SK-N-SH (cell line): Measurements from ENCODE around the gene SORL1. TPM values are rescaled to one million over a fixed set of nuclear protein-coding genes. Genes with fewer than 3 reads are reported as not detected.
A peak's percentile ranks its signal among the peaks of the same experiment; 100 is the strongest.

ENCODE experiments used
- CTCF ChIA-PET: fragments of 300-600, 350-600 bp; formaldehyde crosslinking; extraction: SDS; loops from one replicate; lab custom pipeline; 2021; lab: Yijun Ruan, JAX
- POLR2A ChIA-PET: fragments of 350-600 bp; sonication (Branson Sonifier 250); formaldehyde crosslinking; extraction: SDS; loops from one replicate; lab custom pipeline; 2020; ENCODE audit warnings: antibody characterized with exemption, inconsistent platforms; lab: Yijun Ruan, JAX
- DNase-seq: peaks from one replicate; pipeline ENCODE4 v3.0.0; 2012
- H2AFZ ChIP-seq: fragments of 200-600 bp; sonication (generic); 2 replicates; pipeline ENCODE4 v1.8.1; 2016; ENCODE audit warnings: antibody characterized with exemption, mild to moderate bottlenecking, low read depth
- H3F3A ChIP-seq: fragments of 200-600 bp; sonication (generic); replicated peaks from 2 replicates; pipeline ENCODE3; 2016; ENCODE audit warnings: antibody characterized with exemption, mild to moderate bottlenecking; ENCODE audit not compliant: insufficient read depth
- H3K27ac ChIP-seq, 2 experiments: fragments of 200-500 bp in 1 of 2; fragments of 200-600 bp in 1 of 2; sonication (Bioruptor generic) in 1 of 2; sonication (generic), shearing (Covaris generic) in 1 of 2; 2 replicates each; pipeline versions ENCODE4 v1.5.1 to v1.6.1; 2014 to 2016; ENCODE audit warnings: low read depth in 2 of 2, inconsistent platforms in 1 of 2, low read length in 1 of 2, mild to moderate bottlenecking in 1 of 2, mixed read lengths in 1 of 2
- H3K27me3 ChIP-seq: fragments of 200-600 bp; sonication (generic), shearing (Covaris generic); 2 replicates; pipeline ENCODE4 v1.6.1; 2016; ENCODE audit warnings: mixed run types; ENCODE audit not compliant: insufficient read depth
- H3K36me3 ChIP-seq, 2 experiments: fragments of 200-500 bp in 1 of 2; fragments of 200-600 bp in 1 of 2; sonication (Bioruptor generic) in 1 of 2; sonication (generic) in 1 of 2; replicated peaks in 1 of 2; 2 replicates each; pipeline versions ENCODE3 to v1.5.1; 2014 to 2016; ENCODE audit warnings: low read length in 1 of 2, mild to moderate bottlenecking in 1 of 2; ENCODE audit not compliant: insufficient read depth in 2 of 2, control insufficient read depth in 1 of 2
- H3K4me1 ChIP-seq, 2 experiments: fragments of 200-500 bp in 1 of 2; fragments of 200-600 bp in 1 of 2; sonication (Bioruptor generic) in 1 of 2; sonication (generic), shearing (Covaris generic) in 1 of 2; 2 replicates each; pipeline versions ENCODE4 v1.5.1 to v1.6.1; 2014 to 2016; ENCODE audit warnings: low read depth in 1 of 2, low read length in 1 of 2, mixed run types in 1 of 2; ENCODE audit not compliant: insufficient read depth in 2 of 2, control insufficient read depth in 1 of 2
- H3K4me2 ChIP-seq: fragments of 200-600 bp; sonication (generic), shearing (Covaris generic); 2 replicates; pipeline ENCODE4 v1.6.1; 2017; ENCODE audit warnings: mixed run types
- H3K4me3 ChIP-seq, 2 experiments: fragments of 200-500 bp in 1 of 2; fragments of 200-600 bp in 1 of 2; sonication (Bioruptor generic) in 1 of 2; sonication (generic), shearing (Covaris generic) in 1 of 2; 2 replicates each; pipeline versions ENCODE4 v1.5.1 to v1.8.1; 2014 to 2016; ENCODE audit warnings: low read depth in 2 of 2, inconsistent platforms in 1 of 2, low read length in 1 of 2, mild to moderate bottlenecking in 1 of 2, mixed read lengths in 1 of 2, moderate library complexity in 1 of 2
- H3K79me2 ChIP-seq: fragments of 200-600 bp; sonication (generic); 2 replicates; pipeline ENCODE4 v1.8.1; 2017; ENCODE audit warnings: mild to moderate bottlenecking; ENCODE audit not compliant: insufficient read depth
- H3K9ac ChIP-seq: fragments of 200-600 bp; sonication (generic); 2 replicates; pipeline ENCODE4 v1.6.1; 2017; ENCODE audit warnings: mixed run types
- H3K9me2 ChIP-seq: fragments of 200-600 bp; sonication (generic); 2 replicates; pipeline ENCODE4 v1.6.1; 2017; ENCODE audit warnings: mixed run types
- H3K9me3 ChIP-seq: fragments of 200-600 bp; sonication (generic); 2 replicates; pipeline ENCODE4 v1.6.1; 2017; ENCODE audit warnings: mixed run types, mild to moderate bottlenecking, moderate library complexity
- H4K20me1 ChIP-seq: fragments of 200-600 bp; sonication (generic); 2 replicates; pipeline ENCODE4 v1.6.1; 2017; ENCODE audit warnings: mild to moderate bottlenecking, mixed run types; ENCODE audit not compliant: insufficient read depth
- EZH2phosphoT487 ChIP-seq: fragments of 200-600 bp; sonication (generic); IDR thresholded peaks from 2 replicates; pipeline ENCODE4 v1.6.1; 2017; ENCODE audit warnings: low read depth, mixed run types, mild to moderate bottlenecking, antibody characterized with exemption, moderate library complexity, borderline replicate concordance
- GABPA ChIP-seq: IDR thresholded peaks from 2 replicates; pipeline ENCODE4 v1.4.0; 2012; ENCODE audit warnings: low read depth, mild to moderate bottlenecking
- MAX ChIP-seq: IDR thresholded peaks from 2 replicates; pipeline ENCODE4 v1.4.0; 2012; ENCODE audit warnings: low read depth
- MEF2A ChIP-seq: IDR thresholded peaks from 2 replicates; pipeline ENCODE4 v1.4.0; 2012; ENCODE audit warnings: low read depth, borderline replicate concordance
- MXI1 ChIP-seq: IDR thresholded peaks from 2 replicates; pipeline ENCODE4 v1.6.1; 2012; ENCODE audit warnings: mild to moderate bottlenecking, low read depth, low read length, improper control_type of control experiment
- PBX3 ChIP-seq: IDR thresholded peaks from 2 replicates; pipeline ENCODE4; 2012
- POLR2AphosphoS5 ChIP-seq: IDR thresholded peaks from 2 replicates; pipeline ENCODE4 v1.6.1; 2012; ENCODE audit warnings: low read depth, low read length
- RAD21 ChIP-seq: IDR thresholded peaks from 2 replicates; pipeline ENCODE4 v1.6.1; 2012; ENCODE audit warnings: mild to moderate bottlenecking, low read length
- RCOR1 ChIP-seq: fragments of 150-350 bp; IDR thresholded peaks from 2 replicates; pipeline ENCODE4 v1.6.1; 2017; ENCODE audit warnings: antibody characterized with exemption, low read length
- RFX5 ChIP-seq: IDR thresholded peaks from 2 replicates; pipeline ENCODE4 v1.6.1; 2012; ENCODE audit warnings: mild to moderate bottlenecking, improper control_type of control experiment, low read length
- SIN3A ChIP-seq: IDR thresholded peaks from 2 replicates; pipeline ENCODE4 v1.6.1; 2012; ENCODE audit warnings: low read depth, mild to moderate bottlenecking, low read length, moderate library complexity, borderline replicate concordance
- SMC3 ChIP-seq: IDR thresholded peaks from 2 replicates; pipeline ENCODE4 v1.6.1; 2012; ENCODE audit warnings: low read depth, low read length, improper control_type of control experiment
- TAF1 ChIP-seq: IDR thresholded peaks from 2 replicates; pipeline ENCODE4 v1.6.1; 2012; ENCODE audit warnings: low read depth, mild to moderate bottlenecking, low read length, moderate library complexity, borderline replicate concordance
- TCF12 ChIP-seq: IDR thresholded peaks from 2 replicates; pipeline ENCODE4 v1.4.0; 2012
- TEAD4 ChIP-seq: IDR thresholded peaks from 2 replicates; pipeline ENCODE4 v1.4.0; 2012; ENCODE audit warnings: mild to moderate bottlenecking, borderline replicate concordance; ENCODE audit not compliant: insufficient read depth
- USF1 ChIP-seq: IDR thresholded peaks from 2 replicates; pipeline ENCODE4 v1.4.0; 2012; ENCODE audit warnings: low read depth, borderline replicate concordance
- ZBTB33 ChIP-seq: IDR thresholded peaks from 2 replicates; pipeline ENCODE4 v1.4.0; 2012; ENCODE audit warnings: low read depth, borderline replicate concordance
- WGBS: methylation state at CpG from one replicate; pipeline ENCODE4 v1.1.6; 2017; ENCODE audit warnings: low lambda C conversion rate; 5-methylcytosine and 5-hydroxymethylcytosine counted together
- polyA plus RNA-seq, 3 experiments: library from polyadenylated mRNA; depleted of rRNA; stranded (reverse); fragments of >200 nt; gene quantifications; 2 replicates each; pipeline ENCODE4 v1.2.3, GENCODE V29; 2012
- TF ChIP-seq, protein P1 (sequence below): fragments of 200-600 bp; sonication (generic); IDR thresholded peaks from 2 replicates; pipeline ENCODE4 v1.6.1; 2017; ENCODE audit warnings: antibody characterized with exemption, mild to moderate bottlenecking, moderate library complexity

SORL1 gene
- polyA plus RNA-seq, 1 of the 3 experiments (the other 2 are of a cell fraction), result 7.1 TPM

- H4K20me1 ChIP-seq, result no peaks in the 10 kb centered on the region
- H3K4me2 ChIP-seq, result no peak overlapping the region
- H3K4me3 ChIP-seq, result no peak overlapping the region
- no peaks in the 10 kb centered on the region for H3K36me3 ChIP-seq
- H3K27me3 ChIP-seq, result no peaks in the 10 kb centered on the region
- H2AFZ ChIP-seq, result no peak overlapping the region
- CTCF ChIA-PET, result interaction anchor here (0.6 to 6.4 kb wide), 27 partner anchors 9 to 864 kb away, joined by 3 to 134 read pairs (median 4); no protein-coding TSS in a partner anchor
- no peak overlapping the region for H3K9ac ChIP-seq
- no peaks in the 10 kb centered on the region for H3K79me2 ChIP-seq
- no peaks in the 10 kb centered on the region for H3K9me3 ChIP-seq
- peak; percentile 60 for DNase-seq
- H3K4me1 ChIP-seq, result peaks cover 18 to 36% of the 10 kb centered on the region in 2 experiments
- H3K27ac ChIP-seq, result no peak overlapping the region
- H3F3A ChIP-seq, result peaks cover 19% of the 10 kb centered on the region
- no peaks in the 10 kb centered on the region for H3K9me2 ChIP-seq
- 49% methylated on average over 3 of the region's 3 CpGs for WGBS
- TF ChIP-seq GABPA (no peak), RAD21 (peak; percentile 75), SMC3 (peak; percentile 49)
- TF ChIP-seq, protein P1, sequence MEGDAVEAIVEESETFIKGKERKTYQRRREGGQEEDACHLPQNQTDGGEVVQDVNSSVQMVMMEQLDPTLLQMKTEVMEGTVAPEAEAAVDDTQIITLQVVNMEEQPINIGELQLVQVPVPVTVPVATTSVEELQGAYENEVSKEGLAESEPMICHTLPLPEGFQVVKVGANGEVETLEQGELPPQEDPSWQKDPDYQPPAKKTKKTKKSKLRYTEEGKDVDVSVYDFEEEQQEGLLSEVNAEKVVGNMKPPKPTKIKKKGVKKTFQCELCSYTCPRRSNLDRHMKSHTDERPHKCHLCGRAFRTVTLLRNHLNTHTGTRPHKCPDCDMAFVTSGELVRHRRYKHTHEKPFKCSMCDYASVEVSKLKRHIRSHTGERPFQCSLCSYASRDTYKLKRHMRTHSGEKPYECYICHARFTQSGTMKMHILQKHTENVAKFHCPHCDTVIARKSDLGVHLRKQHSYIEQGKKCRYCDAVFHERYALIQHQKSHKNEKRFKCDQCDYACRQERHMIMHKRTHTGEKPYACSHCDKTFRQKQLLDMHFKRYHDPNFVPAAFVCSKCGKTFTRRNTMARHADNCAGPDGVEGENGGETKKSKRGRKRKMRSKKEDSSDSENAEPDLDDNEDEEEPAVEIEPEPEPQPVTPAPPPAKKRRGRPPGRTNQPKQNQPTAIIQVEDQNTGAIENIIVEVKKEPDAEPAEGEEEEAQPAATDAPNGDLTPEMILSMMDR, result peak; percentile 65
- TF ChIP-seq, all 33 proteins: peak for 3
- POLR2A ChIA-PET, result no interaction called here
Measured at GRCh38 chr11:121652971-121653370, 200.9 kb downstream of the SORL1 start.

- Histone ChIP-seq H3K36me3 (no peaks in the 10 kb centered on the region), H3K9ac (no peak overlapping the region), H3F3A (peaks cover 19% of the 10 kb centered on the region), H3K79me2 (no peaks in the 10 kb centered on the region), H3K4me2 (no peak overlapping the region), H3K9me3 (no peaks in the 10 kb centered on the region), H3K27me3 (no peaks in the 10 kb centered on the region), H2AFZ (no peak overlapping the region), H3K27ac (peak overlapping the region in 1 of 2 experiments; percentile 100; a peak in 2 of 4 replicates), H4K20me1 (no peaks in the 10 kb centered on the region), H3K9me2 (no peaks in the 10 kb centered on the region), H3K4me3 (no peak overlapping the region), H3K4me1 (peaks cover 18 to 36% of the 10 kb centered on the region in 2 experiments)
- ChIA-PET POLR2A (interaction anchor here (0.7 to 1.3 kb wide), 4 partner anchors 445 to 926 kb away, joined by 3 to 4 read pairs (median 4); no protein-coding TSS in a partner anchor), CTCF (interaction anchor here (0.7 to 6.4 kb wide), 52 partner anchors 8 to 1199 kb away, joined by 3 to 134 read pairs (median 5); partner anchors contain the start of gene BLID)
- no peak for DNase-seq
- WGBS, result 95% methylated on average over 8 of the region's 8 CpGs
- TF ChIP-seq RFX5, result no peak
- TF ChIP-seq MXI1, result no peak
- no peak for TF ChIP-seq ZBTB33
- TF ChIP-seq RAD21, result no peak
- TF ChIP-seq EZH2phosphoT487, result no peak
- TF ChIP-seq USF1, result no peak
- no peak for TF ChIP-seq MEF2A
- TF ChIP-seq POLR2AphosphoS5, result no peak
- TF ChIP-seq MAX, result no peak
- TF ChIP-seq, protein P1, result no peak
- no peak for TF ChIP-seq TCF12
- no peak for TF ChIP-seq PBX3
- no peak for TF ChIP-seq RCOR1
- no peak for TF ChIP-seq SIN3A
- TF ChIP-seq TAF1, result no peak
- TF ChIP-seq TEAD4, result no peak
Measured at GRCh38 chr11:121654259-121654842, 202.2 kb downstream of the SORL1 start.
